DOHH2 (cell line): ENCODE data around the gene GLRA1.

Experiments
- H3F3A ChIP-seq: fragments of 200-600 bp; sonication (generic), shearing (Covaris generic); 2 replicates; pipeline ENCODE4 v1.6.0; 2016; ENCODE audit warnings: antibody characterized with exemption, mild to moderate bottlenecking; ENCODE audit not compliant: control insufficient read depth, insufficient read depth
- H3K27ac ChIP-seq: fragments of 200-600 bp; sonication (generic); 2 replicates; pipeline ENCODE4 v1.5.1; 2014; ENCODE audit warnings: low read depth, mild to moderate bottlenecking, low read length, moderate library complexity
- H3K27me3 ChIP-seq: fragments of 200-600 bp; sonication (generic); 2 replicates; pipeline ENCODE4 v1.6.1; 2014; ENCODE audit warnings: mild to moderate bottlenecking, low read length, mixed read lengths; ENCODE audit not compliant: control insufficient read depth
- H3K36me3 ChIP-seq: fragments of 200-600 bp; sonication (generic); 2 replicates; pipeline ENCODE4 v1.6.1; 2014; ENCODE audit warnings: mild to moderate bottlenecking, low read length, moderate library complexity, mixed read lengths; ENCODE audit not compliant: control insufficient read depth
- H3K4me1 ChIP-seq: fragments of 200-600 bp; sonication (generic); 2 replicates; pipeline ENCODE4 v1.6.1; 2014; ENCODE audit warnings: mild to moderate bottlenecking, low read length, mixed read lengths; ENCODE audit not compliant: control insufficient read depth
- H3K4me2 ChIP-seq: fragments of 200-600 bp; sonication (generic); 2 replicates; pipeline ENCODE4 v1.6.0; 2014; ENCODE audit warnings: mild to moderate bottlenecking, low read length, moderate library complexity
- H3K4me3 ChIP-seq: fragments of 200-600 bp; sonication (generic); 2 replicates; pipeline ENCODE4 v1.5.1; 2014; ENCODE audit warnings: mild to moderate bottlenecking, low read length, mixed read lengths
- H3K79me2 ChIP-seq: fragments of 200-600 bp; sonication (generic); 2 replicates; pipeline ENCODE4 v1.6.1; 2014; ENCODE audit warnings: mild to moderate bottlenecking, low read length, mixed read lengths; ENCODE audit not compliant: control insufficient read depth
- H3K9me2 ChIP-seq: fragments of 200-600 bp; sonication (generic); replicated peaks from 2 replicates; pipeline ENCODE4 v1.6.1; 2014; ENCODE audit warnings: mild to moderate bottlenecking, low read length, mixed read lengths; ENCODE audit not compliant: control insufficient read depth
- H3K9me3 ChIP-seq: fragments of 200-600 bp; sonication (generic); 2 replicates; pipeline ENCODE4 v1.6.1; 2014; ENCODE audit warnings: antibody characterized with exemption, low read length, mixed read lengths; ENCODE audit not compliant: control insufficient read depth, insufficient read depth
- H4K20me1 ChIP-seq: fragments of 200-600 bp; sonication (generic); 2 replicates; pipeline ENCODE4 v1.6.0; 2014; ENCODE audit warnings: low read depth, mild to moderate bottlenecking, antibody characterized with exemption, low read length, moderate library complexity; ENCODE audit not compliant: control insufficient read depth, insufficient read depth
- EZH2phosphoT487 ChIP-seq: fragments of 200-600 bp; sonication (generic); IDR thresholded peaks from 2 replicates; pipeline ENCODE4 v1.6.1; 2017; ENCODE audit warnings: borderline replicate concordance, mild to moderate bottlenecking, antibody characterized with exemption, low read length, moderate library complexity, mixed read lengths
- TF ChIP-seq, protein P1 (sequence below): fragments of 200-600 bp; sonication (generic); IDR thresholded peaks from one replicate; pipeline ENCODE4 v1.5.1; 2014; ENCODE audit warnings: antibody characterized with exemption, mild to moderate bottlenecking, low read depth, low read length; ENCODE audit not compliant: poor library complexity, severe bottlenecking

GLRA1 gene

DNA sequence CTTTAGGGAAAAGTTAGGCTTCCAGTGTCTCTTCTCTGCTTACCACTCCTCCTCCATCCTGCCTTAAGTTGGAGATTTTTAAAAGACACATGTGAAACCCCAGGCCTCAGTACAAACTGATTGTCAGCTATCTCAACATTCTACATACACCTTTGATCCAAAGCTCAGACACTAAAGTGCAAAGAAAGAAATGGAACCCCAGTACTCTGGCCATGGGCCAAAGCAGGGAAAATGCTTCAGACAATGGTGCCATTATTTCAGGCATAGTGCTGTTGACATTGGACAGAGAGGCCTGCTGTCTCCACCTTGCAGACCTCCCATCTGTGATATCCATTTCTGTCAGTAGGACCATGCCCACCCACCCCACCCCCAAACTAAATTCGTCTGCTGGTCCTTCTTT is 103.7 kb downstream of the GLRA1 start:
- no peaks in the 10 kb centered on the region for H3K27me3 ChIP-seq
- H3K4me2 ChIP-seq = no peak overlapping the region
- H4K20me1 ChIP-seq = no peaks in the 10 kb centered on the region
- H3K4me3 ChIP-seq = no peak overlapping the region
- no peaks in the 10 kb centered on the region for H3K36me3 ChIP-seq
- peaks cover 14% of the 10 kb centered on the region; the same call in 1 of the 2 replicates for H3F3A ChIP-seq
- TF ChIP-seq, protein P1, sequence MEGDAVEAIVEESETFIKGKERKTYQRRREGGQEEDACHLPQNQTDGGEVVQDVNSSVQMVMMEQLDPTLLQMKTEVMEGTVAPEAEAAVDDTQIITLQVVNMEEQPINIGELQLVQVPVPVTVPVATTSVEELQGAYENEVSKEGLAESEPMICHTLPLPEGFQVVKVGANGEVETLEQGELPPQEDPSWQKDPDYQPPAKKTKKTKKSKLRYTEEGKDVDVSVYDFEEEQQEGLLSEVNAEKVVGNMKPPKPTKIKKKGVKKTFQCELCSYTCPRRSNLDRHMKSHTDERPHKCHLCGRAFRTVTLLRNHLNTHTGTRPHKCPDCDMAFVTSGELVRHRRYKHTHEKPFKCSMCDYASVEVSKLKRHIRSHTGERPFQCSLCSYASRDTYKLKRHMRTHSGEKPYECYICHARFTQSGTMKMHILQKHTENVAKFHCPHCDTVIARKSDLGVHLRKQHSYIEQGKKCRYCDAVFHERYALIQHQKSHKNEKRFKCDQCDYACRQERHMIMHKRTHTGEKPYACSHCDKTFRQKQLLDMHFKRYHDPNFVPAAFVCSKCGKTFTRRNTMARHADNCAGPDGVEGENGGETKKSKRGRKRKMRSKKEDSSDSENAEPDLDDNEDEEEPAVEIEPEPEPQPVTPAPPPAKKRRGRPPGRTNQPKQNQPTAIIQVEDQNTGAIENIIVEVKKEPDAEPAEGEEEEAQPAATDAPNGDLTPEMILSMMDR = no peak
- no peak for TF ChIP-seq EZH2phosphoT487
- H3K9me2 ChIP-seq = no peaks in the 10 kb centered on the region
- H3K9me3 ChIP-seq = no peaks in the 10 kb centered on the region
- H3K27ac ChIP-seq = no peak overlapping the region
- H3K79me2 ChIP-seq = no peaks in the 10 kb centered on the region
- no peaks in the 10 kb centered on the region for H3K4me1 ChIP-seq

DNA sequence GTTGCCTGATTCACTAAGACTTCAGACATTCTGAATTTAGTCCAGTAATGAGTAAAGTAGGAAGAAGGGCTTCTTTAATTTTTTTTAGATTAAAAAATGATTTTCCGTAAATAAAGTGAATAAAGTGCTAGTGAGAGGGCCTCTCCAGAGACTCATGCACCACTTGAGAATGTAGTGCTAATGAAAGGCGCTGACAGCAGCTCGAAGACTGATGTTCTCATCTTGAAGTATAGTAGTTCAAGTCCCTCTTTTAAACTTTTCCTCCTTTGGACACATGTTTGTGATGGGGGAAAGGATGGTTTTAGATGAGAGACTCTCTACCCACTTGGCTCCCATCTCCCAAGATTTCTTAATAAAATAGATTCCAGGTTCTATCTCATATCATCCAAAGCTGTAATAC is 104.4 kb downstream of the GLRA1 start:
- Histone ChIP-seq H3K4me1 (no peaks in the 10 kb centered on the region), H3K9me2 (no peaks in the 10 kb centered on the region), H3K27me3 (no peaks in the 10 kb centered on the region), H3K36me3 (peaks cover 4% of the 10 kb centered on the region), H3F3A (peaks cover 18% of the 10 kb centered on the region), H4K20me1 (no peaks in the 10 kb centered on the region), H3K9me3 (no peaks in the 10 kb centered on the region), H3K4me2 (no peak overlapping the region), H3K4me3 (no peak overlapping the region), H3K79me2 (no peaks in the 10 kb centered on the region), H3K27ac (no peak overlapping the region)
- TF ChIP-seq, protein P1 = no peak
- TF ChIP-seq EZH2phosphoT487 = no peak

DNA sequence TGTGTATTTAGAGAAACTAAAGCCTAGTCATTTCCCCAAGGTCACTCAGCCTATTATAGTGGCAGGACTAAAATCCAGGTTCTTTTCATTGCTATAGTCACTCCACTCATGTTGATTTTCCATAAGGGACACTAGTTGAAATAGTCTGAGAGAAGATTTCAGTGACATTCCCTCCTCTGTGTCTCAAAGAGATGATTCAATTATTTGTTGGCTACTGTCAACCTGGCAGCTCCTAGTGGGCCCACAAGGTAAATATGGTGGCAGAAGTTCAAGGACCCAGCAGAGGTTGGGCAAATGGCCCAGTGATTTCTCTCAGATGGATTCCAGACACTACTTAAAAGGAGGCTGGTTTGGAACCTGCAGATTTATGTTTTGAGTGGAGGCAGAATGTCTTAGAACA is 104.8 kb downstream of the GLRA1 start:
- no peaks in the 10 kb centered on the region for H3K4me1 ChIP-seq
- no peak overlapping the region for H3K4me2 ChIP-seq
- H3K4me3 ChIP-seq = no peak overlapping the region
- no peaks in the 10 kb centered on the region for H3K27me3 ChIP-seq
- H3K9me3 ChIP-seq = no peaks in the 10 kb centered on the region
- peaks cover 8% of the 10 kb centered on the region for H3K36me3 ChIP-seq
- no peaks in the 10 kb centered on the region for H3K9me2 ChIP-seq
- H3F3A ChIP-seq = peaks cover 19% of the 10 kb centered on the region
- no peak overlapping the region for H3K27ac ChIP-seq
- no peaks in the 10 kb centered on the region for H4K20me1 ChIP-seq
- no peak for TF ChIP-seq EZH2phosphoT487
- TF ChIP-seq, protein P1 = no peak
- no peaks in the 10 kb centered on the region for H3K79me2 ChIP-seq

DNA sequence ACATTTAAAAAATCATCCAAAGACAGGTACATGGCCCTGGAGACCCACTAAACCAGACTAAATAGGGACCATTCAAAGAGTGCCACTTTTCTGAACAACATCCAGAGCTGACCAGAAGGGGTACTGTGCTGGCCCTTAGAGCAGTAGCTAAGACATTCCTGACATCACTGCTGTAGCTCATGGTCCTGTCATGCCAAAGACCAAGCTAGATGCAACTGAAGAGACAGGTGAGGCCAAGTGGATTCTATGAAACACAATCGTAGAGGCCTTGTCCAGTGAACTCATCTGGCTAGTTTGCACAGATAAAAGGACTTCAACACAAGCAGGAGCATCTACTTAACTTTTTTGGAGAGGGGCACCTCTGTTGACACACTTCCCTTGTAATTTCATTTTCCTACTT is 109.6 kb downstream of the GLRA1 start:
- H3K9me2 ChIP-seq = no peaks in the 10 kb centered on the region
- no peaks in the 10 kb centered on the region for H4K20me1 ChIP-seq
- H3K27ac ChIP-seq = no peak overlapping the region
- H3F3A ChIP-seq = peaks cover 29% of the 10 kb centered on the region
- H3K9me3 ChIP-seq = no peaks in the 10 kb centered on the region
- peaks cover 55% of the 10 kb centered on the region for H3K36me3 ChIP-seq
- no peaks in the 10 kb centered on the region for H3K4me1 ChIP-seq
- no peaks in the 10 kb centered on the region for H3K79me2 ChIP-seq
- no peaks in the 10 kb centered on the region for H3K27me3 ChIP-seq
- no peak overlapping the region for H3K4me3 ChIP-seq
- H3K4me2 ChIP-seq = no peak overlapping the region
- TF ChIP-seq, protein P1 = no peak
- no peak for TF ChIP-seq EZH2phosphoT487
